ENCODE data around the gene DELE1.

DELE1 gene

GRCh38 chr5:141961466-141961865 is 37.8 kb downstream of the DELE1 start:
- TF ChIP-seq CTCF (conservative IDR thresholded peaks at IDR 0.05; ENCODE audit: low read depth) = no peak
- ChIA-PET POLR2A (ENCODE audit: low non-redundant PET) (interaction anchor here (0.5 to 0.7 kb wide), 3 partner anchors 39 to 84 kb away, joined by 3 read pairs; partner anchors contain the start of gene PCDH1), CTCF (interaction anchor here (0.5 to 7.2 kb wide), 40 partner anchors 8 to 744 kb away, joined by 3 to 102 read pairs (median 5); partner anchors contain the start of genes PCDH1 and RNF14)
- DNase-seq (ENCODE audit: low spot score) = no peak
- H3K27ac ChIP-seq = no peak overlapping the region

- POLR2A ChIA-PET (ENCODE audit: low non-redundant PET) = interaction anchor here (0.6 kb wide), 2 partner anchors 16 to 280 kb away, joined by 3 to 10 read pairs; no protein-coding TSS in a partner anchor
These were observed 40.0 kb downstream of the DELE1 start for GRCh38 chr5:141963701-141964100.

GRCh38 chr5:141965071-141965470 is 41.4 kb downstream of the DELE1 start:
- DNase-seq (ENCODE audit: low spot score) = no peak
- H3K27ac ChIP-seq = no peak overlapping the region
- POLR2A ChIA-PET (ENCODE audit: low non-redundant PET) = no interaction called here
- TF ChIP-seq CTCF (conservative IDR thresholded peaks at IDR 0.05; ENCODE audit: low read depth) = no peak
- CTCF ChIA-PET = interaction anchor here (0.6 to 0.8 kb wide), 4 partner anchors 82 to 205 kb away, joined by 3 to 5 read pairs (median 3); no protein-coding TSS in a partner anchor

More at GRCh38 chr5:141963701-141964100, 40.0 kb downstream of the DELE1 start:
- no peak for DNase-seq (ENCODE audit: low spot score)
- TF ChIP-seq CTCF (conservative IDR thresholded peaks at IDR 0.05; ENCODE audit: low read depth) = no peak
- H3K27ac ChIP-seq = no peak overlapping the region
- CTCF ChIA-PET = interaction anchor here (1.2 to 7.2 kb wide), 3 partner anchors 74 to 270 kb away, joined by 3 to 102 read pairs (median 8); no protein-coding TSS in a partner anchor

GRCh38 chr5:141966275-141966962 is 42.7 kb downstream of the DELE1 start:
- no peak overlapping the region for H3K27ac ChIP-seq
- ChIA-PET CTCF (interaction anchor here (1.4 kb wide), 1 partner anchor 87 kb away, joined by 3 read pairs; no protein-coding TSS in a partner anchor), POLR2A (ENCODE audit: low non-redundant PET) (no interaction called here)
- DNase-seq (ENCODE audit: low spot score) = no peak
- no peak for TF ChIP-seq CTCF (conservative IDR thresholded peaks at IDR 0.05; ENCODE audit: low read depth)

GRCh38 chr5:141966963-141967333 is 43.3 kb downstream of the DELE1 start:
- TF ChIP-seq CTCF (conservative IDR thresholded peaks at IDR 0.05; ENCODE audit: low read depth) = no peak

GRCh38 chr5:141968914-141969608 is 45.4 kb downstream of the DELE1 start, which contains the start of gene RNF14:
Gene RNF14, plus strand, starts transcription at chr5:141969105. Its CDS starts 4,484 bp downstream, at chr5:141973589.
- H3K27ac ChIP-seq = peak within 1 kb of the TSS; percentile 96
- TF ChIP-seq CTCF (conservative IDR thresholded peaks at IDR 0.05; ENCODE audit: low read depth) = peak; percentile 99
- DNase-seq (ENCODE audit: low spot score) = peak; percentile 96
- POLR2A ChIA-PET (ENCODE audit: low non-redundant PET) = interaction anchor here (0.5 to 2.1 kb wide), 9 partner anchors 8 to 356 kb away, joined by 3 to 11 read pairs (median 4); partner anchors contain the start of genes DELE1 and SPRY4
- CTCF ChIA-PET = interaction anchor here (0.6 to 3.2 kb wide), 14 partner anchors 8 to 306 kb away, joined by 3 to 22 read pairs (median 3); partner anchors contain the start of gene PCDH1

More at GRCh38 chr5:141966963-141967333, 43.3 kb downstream of the DELE1 start:
- no peak overlapping the region for H3K27ac ChIP-seq
- DNase-seq (ENCODE audit: low spot score) = no peak
- ChIA-PET POLR2A (ENCODE audit: low non-redundant PET) (no interaction called here), CTCF (interaction anchor here (1.4 kb wide), 1 partner anchor 88 kb away, joined by 3 read pairs; no protein-coding TSS in a partner anchor)

Data from RWPE1 (cell line).